K562 (cell line): ENCODE results near the gene GIGYF2. TPM values are rescaled to one million over a fixed set of nuclear protein-coding genes. Genes with fewer than 3 reads are reported as not detected.

ENCODE experiments used
- ATAC-seq: fragments of 200-7000 bp; cut with Tn5 transposase; 3 replicates; pipeline ENCODE4 v1.9.1; 2020; ENCODE audit warnings: moderate library complexity
- BruUV-seq: library from RNA; stranded (reverse); fragments of 400-500 nt; replicated peaks from 2 replicates; lab custom pipeline; 2021; lab: Mats Ljungman, UMichigan
- CTCF ChIA-PET: fragments of 300-600 bp; formaldehyde crosslinking; extraction: SDS; loops from one replicate; lab custom pipeline; 2021; ENCODE audit warnings: low intra/inter-chr PET ratio; lab: Yijun Ruan, JAX
- POLR2A ChIA-PET: fragments of 300-600, 350-650 bp; sonication (Branson Sonifier 250); formaldehyde crosslinking; extraction: SDS; loops from one replicate; lab custom pipeline; 2021; ENCODE audit warnings: antibody characterized with exemption, inconsistent platforms; lab: Yijun Ruan, JAX
- DNase-seq, 4 experiments: peaks; one replicate each; pipeline versions ENCODE4 v3.0.0 to v3.0.0-alpha.2; 2011 to 2018; ENCODE audit warnings: low spot score in 3 of 4, mixed read lengths in 3 of 4; ENCODE audit errors: extremely low read depth in 1 of 4
- FAIRE-seq: peaks from 2 replicates; lab custom pipeline; 2011; peaks lifted over from hg19 to GRCh38; lab: Jason Lieb, UNC
- H2AFZ ChIP-seq: 2 replicates; pipeline ENCODE4 v1.6.0; 2011; ENCODE audit warnings: low read depth, low read length, control low read depth, inconsistent platforms
- H3K27ac ChIP-seq: fragments of 200-600 bp; 3 replicates; pipeline ENCODE4 v1.8.0; 2011; ENCODE audit warnings: low read depth, mild to moderate bottlenecking, control low read depth, inconsistent platforms, low read length, moderate library complexity, mixed read lengths; ENCODE audit errors: extremely low read depth
- H3K27me3 ChIP-seq, 2 experiments: fragments of 300-600 bp in 1 of 2; 2 replicates in 1 of 2; 3 replicates in 1 of 2; pipeline versions ENCODE4 v1.6.0 to v1.8.0; 2011; ENCODE audit warnings: inconsistent platforms in 2 of 2, low read length in 2 of 2, mild to moderate bottlenecking in 1 of 2, mixed read lengths in 1 of 2, moderate library complexity in 1 of 2; ENCODE audit not compliant: control insufficient read depth in 2 of 2, insufficient read depth in 2 of 2
- H3K36me3 ChIP-seq: fragments of 300-600 bp; 3 replicates; pipeline ENCODE4 v1.8.0; 2011; ENCODE audit warnings: mild to moderate bottlenecking, low read length, inconsistent platforms; ENCODE audit not compliant: control insufficient read depth, insufficient read depth
- H3K4me1 ChIP-seq, 2 experiments: fragments of 200-600 bp in 1 of 2; replicated peaks in 1 of 2; 2 replicates in 1 of 2; 3 replicates in 1 of 2; pipeline versions ENCODE4 v1.5.1 to v1.8.0; 2011; ENCODE audit warnings: inconsistent platforms in 2 of 2, low read length in 2 of 2, mild to moderate bottlenecking in 1 of 2, mixed read lengths in 1 of 2, moderate library complexity in 1 of 2; ENCODE audit not compliant: control insufficient read depth in 2 of 2, insufficient read depth in 2 of 2
- H3K4me2 ChIP-seq: 2 replicates; pipeline ENCODE4 v1.6.1; 2011; ENCODE audit warnings: low read length, control low read depth, inconsistent platforms, mixed read lengths; ENCODE audit not compliant: insufficient read depth
- H3K4me3 ChIP-seq: fragments of 200-600 bp; sonication (generic), shearing (Covaris generic); 2 replicates; pipeline ENCODE4 v1.5.1; 2016; ENCODE audit warnings: control low read depth, inconsistent platforms
- H3K79me2 ChIP-seq: fragments of 200-600 bp; 3 replicates; pipeline ENCODE4 v1.8.0; 2011; ENCODE audit warnings: low read length, inconsistent platforms; ENCODE audit not compliant: control insufficient read depth, insufficient read depth
- H3K9ac ChIP-seq, 2 experiments: 2 replicates each; pipeline versions ENCODE4 v1.6.0 to v1.6.1; 2011; ENCODE audit warnings: low read depth in 2 of 2, low read length in 2 of 2, control low read depth in 1 of 2, inconsistent platforms in 1 of 2, mild to moderate bottlenecking in 1 of 2, mixed read lengths in 1 of 2; ENCODE audit not compliant: insufficient read depth in 1 of 2
- H3K9me1 ChIP-seq: one replicate; pipeline ENCODE4 v1.6.0; 2011; ENCODE audit warnings: inconsistent platforms, mild to moderate bottlenecking, low read length, moderate library complexity; ENCODE audit not compliant: control insufficient read depth, insufficient read depth
- H3K9me3 ChIP-seq: replicated peaks from 2 replicates; pipeline ENCODE4 v1.5.1; 2011; ENCODE audit warnings: low read depth, low read length, inconsistent platforms; ENCODE audit not compliant: control insufficient read depth, insufficient read depth
- H4K20me1 ChIP-seq: replicated peaks from 2 replicates; pipeline ENCODE4 v1.6.1; 2011; ENCODE audit warnings: low read length, inconsistent platforms, mixed read lengths; ENCODE audit not compliant: control insufficient read depth, insufficient read depth
- GATAD2A ChIP-seq: fragments of 450-650 bp; IDR thresholded peaks from 2 replicates; pipeline ENCODE4 v1.6.1; 2017
- HNRNPL ChIP-seq: fragments of 200-400 bp; formaldehyde crosslinking; IDR thresholded peaks from 2 replicates; pipeline ENCODE4 v1.6.1; 2017; ENCODE audit warnings: low read depth, mild to moderate bottlenecking, low read length
- MAFG ChIP-seq: fragments of 450-650 bp; conservative IDR thresholded peaks from 2 replicates; pipeline ENCODE4 v1.6.1; 2016; ENCODE audit warnings: missing genetic modification characterization, missing compliant biosample characterization
- POLR2AphosphoS5 ChIP-seq: IDR thresholded peaks from 2 replicates; pipeline ENCODE4 v1.6.1; 2011; ENCODE audit warnings: mild to moderate bottlenecking, low read depth, low read length, moderate library complexity; ENCODE audit not compliant: control insufficient read depth, insufficient read depth
- RBM34 ChIP-seq: fragments of 200-400 bp; formaldehyde crosslinking; IDR thresholded peaks from 2 replicates; pipeline ENCODE4 v1.6.1; 2018; ENCODE audit warnings: low read length, borderline replicate concordance; ENCODE audit not compliant: insufficient read depth
- SIX5 ChIP-seq, 2 experiments: IDR thresholded peaks; 2 replicates each; pipeline ENCODE4 v1.6.1; 2011; ENCODE audit warnings: low read length in 2 of 2, borderline replicate concordance in 1 of 2, low read depth in 1 of 2, mild to moderate bottlenecking in 1 of 2, moderate library complexity in 1 of 2; ENCODE audit not compliant: insufficient read depth in 1 of 2
- TGIF2 ChIP-seq: sonication (generic); formaldehyde crosslinking; IDR thresholded peaks from 2 replicates; pipeline ENCODE4 v1.8.1; 2022; ENCODE audit warnings: mild to moderate bottlenecking, missing genetic modification reagents, moderate library complexity
- ZNF175 ChIP-seq: fragments of 200-800 bp; sonication (Bioruptor generic); IDR thresholded peaks from 2 replicates; pipeline ENCODE4 v1.6.1; 2016; ENCODE audit warnings: low read depth, mild to moderate bottlenecking, missing genetic modification characterization, missing compliant biosample characterization
- ZNF212 ChIP-seq: fragments of 450-650 bp; formaldehyde crosslinking; IDR thresholded peaks from 2 replicates; pipeline ENCODE4 v1.4.0; 2020; ENCODE audit warnings: mild to moderate bottlenecking
- ZNF41 ChIP-seq: fragments of 250-450 bp; sonication (Bioruptor Pico); conservative IDR thresholded peaks from 2 replicates; pipeline ENCODE4 v1.4.0; 2020; ENCODE audit warnings: mild to moderate bottlenecking
- ZNF644 ChIP-seq: fragments of 200-800 bp; sonication (Bioruptor generic); IDR thresholded peaks from 2 replicates; pipeline ENCODE4 v1.6.1; 2016; ENCODE audit warnings: low read depth, missing genetic modification characterization, missing compliant biosample characterization
- ZSCAN32 ChIP-seq: fragments of 450-650 bp; formaldehyde crosslinking; IDR thresholded peaks from 2 replicates; pipeline ENCODE4 v1.4.0; 2020; ENCODE audit warnings: mild to moderate bottlenecking, moderate library complexity
- WGBS: fragments of 100-300 bp; shearing (Covaris generic); methylation state at CpG from one replicate; pipeline ENCODE4 v1.1.6; 2016; ENCODE audit warnings: low coverage, mixed read lengths; ENCODE audit not compliant: insufficient coverage; ENCODE audit errors: missing lambda C conversion rate; 5-methylcytosine and 5-hydroxymethylcytosine counted together
- in situ Hi-C: fragments of 300-500 bp; cut with MboI; formaldehyde crosslinking; loops from 4 replicates; pipeline ENCODE4 v1.15.0; 2018; ENCODE audit warnings: inconsistent platforms, mixed read lengths
- intact Hi-C: fragments of 100-400 bp; cut with micrococcal nuclease; formaldehyde crosslinking; loops from 2 replicates; pipeline ENCODE4 v1.14.2; 2022
- polyA plus RNA-seq, 8 experiments: library from polyadenylated mRNA; depleted of rRNA in 4 of 8; stranded (reverse) in 5 of 8; unstranded in 3 of 8; fragments of >200 nt; fragmentation: Nextera tagmentation in 2 of 8; fragmentation: Illumina TruSeq in 1 of 8; extraction: Ambion mirVana in 2 of 8; extraction: Trizol in 1 of 8; gene quantifications; 2 replicates each; pipeline versions ENCODE4 v1.2.1 to v1.2.3, GENCODE V29; 2011 to 2014; ENCODE audit warnings: inconsistent platforms in 1 of 8, missing spikeins in 1 of 8
- total RNA-seq, 7 experiments: library from RNA; depleted of rRNA in 6 of 7; stranded (reverse); fragments of >200 nt in 6 of 7; fragmentation: Illumina TruSeq in 2 of 7; extraction: Trizol in 2 of 7; gene quantifications; 2 replicates each; pipeline versions ENCODE4 v1.2.1 to v1.2.3, GENCODE V29; 2011 to 2021; ENCODE audit warnings: low replicate concordance in 1 of 7
- TF ChIP-seq, protein P1 (sequence below), 3 experiments: fragments of 200-800 bp in 1 of 3; fragments of 250-450 bp in 1 of 3; fragments of 450-650 bp in 1 of 3; sonication (Bioruptor Pico) in 1 of 3; sonication (Bioruptor generic) in 1 of 3; formaldehyde crosslinking in 1 of 3; IDR thresholded peaks; 2 replicates each; pipeline versions ENCODE4 v1.6.1 to v1.8.0; 2016 to 2022; ENCODE audit warnings: mild to moderate bottlenecking in 2 of 3, missing genetic modification characterization in 2 of 3, missing compliant biosample characterization in 1 of 3, moderate library complexity in 1 of 3
- TF ChIP-seq, protein P2 (sequence below): sonication (generic); formaldehyde crosslinking; IDR thresholded peaks from 2 replicates; pipeline ENCODE4 v1.9.0; 2022; ENCODE audit warnings: mild to moderate bottlenecking, missing genetic modification reagents
- TF ChIP-seq, protein P3 (sequence below): IDR thresholded peaks from 2 replicates; pipeline ENCODE4 v1.6.1; 2016; ENCODE audit warnings: missing genetic modification characterization, missing compliant biosample characterization
- TF ChIP-seq, protein P4 (sequence below): fragments of 450-650 bp; formaldehyde crosslinking; IDR thresholded peaks from 2 replicates; pipeline ENCODE4 v1.4.0; 2022; ENCODE audit warnings: missing genetic modification characterization

GIGYF2 gene
- total and polyA plus RNA-seq, 9 of the 15 experiments (the other 6 are each of a cell fraction or from before 2014, with no cell fraction given): 12.7 to 52.7 (median 34.9) TPM

DNA sequence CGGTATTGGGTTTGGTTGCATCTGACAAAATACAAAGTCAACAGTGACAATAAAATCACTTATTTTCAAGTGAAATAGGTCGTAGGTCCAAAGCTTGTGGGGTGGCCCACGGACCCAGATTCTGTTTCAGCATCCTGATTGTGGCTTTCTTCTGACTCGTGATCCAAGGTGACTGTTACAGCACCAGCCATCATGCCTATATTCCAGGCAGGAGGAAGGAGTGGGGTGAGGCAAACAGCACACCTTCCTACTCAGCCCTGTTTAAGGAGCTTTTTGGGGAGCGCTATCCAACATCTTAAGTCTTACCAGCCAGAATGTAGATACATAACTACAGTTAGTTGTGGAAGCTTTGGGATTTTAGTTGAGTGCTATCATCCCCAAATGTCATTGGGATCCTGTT lies 164.2 kb downstream of the GIGYF2 start:
- ATAC-seq (no peak), FAIRE-seq (no peak), DNase-seq (no peak)
- H3K9me1 ChIP-seq: no peaks in the 10 kb centered on the region
- no peak overlapping the region for H3K4me2 ChIP-seq
- WGBS: 83% methylated on average over 4 of the region's 5 CpGs
- H4K20me1 ChIP-seq: no peaks in the 10 kb centered on the region
- no peaks in the 10 kb centered on the region for H3K79me2 ChIP-seq
- intact Hi-C loops: no loop called here
- no peaks in the 10 kb centered on the region for H3K4me1 ChIP-seq
- H3K9ac ChIP-seq: no peak overlapping the region
- H3K4me3 ChIP-seq: no peak overlapping the region
- no peaks in the 10 kb centered on the region for H3K27me3 ChIP-seq
- no peak overlapping the region for H2AFZ ChIP-seq
- in situ Hi-C loops: no loop called here
- CTCF ChIA-PET: no interaction called here
- no peaks in the 10 kb centered on the region for H3K9me3 ChIP-seq
- H3K27ac ChIP-seq: no peak overlapping the region
- POLR2A ChIA-PET: interaction anchor here (0.7 kb wide), 1 partner anchor 9 kb away, joined by 4 read pairs; no protein-coding TSS in a partner anchor
- BruUV-seq: no TSS peak
- peaks cover 35% of the 10 kb centered on the region; the same call in 2 of the 3 replicates for H3K36me3 ChIP-seq
- TF ChIP-seq ZSCAN32 (CRISPR knock-in tag) (no peak), SIX5 (IDR thresholded peaks at IDR 0.05; ENCODE audit: borderline replicate concordance in 1 of 2, insufficient read depth in 1 of 2, low read depth in 1 of 2, low read length in 2 of 2) (no peak), ZNF212 (CRISPR knock-in tag) (no peak), ZNF41 (CRISPR knock-in tag) (no peak), RBM34 (no peak), POLR2AphosphoS5 (no peak), ZNF644 (no peak), MAFG (tag) (no peak), ZNF175 (CRISPR knock-in tag) (no peak), GATAD2A (no peak), TGIF2 (CRISPR knock-in tag) (no peak), HNRNPL (no peak)
- TF ChIP-seq, protein P1, sequence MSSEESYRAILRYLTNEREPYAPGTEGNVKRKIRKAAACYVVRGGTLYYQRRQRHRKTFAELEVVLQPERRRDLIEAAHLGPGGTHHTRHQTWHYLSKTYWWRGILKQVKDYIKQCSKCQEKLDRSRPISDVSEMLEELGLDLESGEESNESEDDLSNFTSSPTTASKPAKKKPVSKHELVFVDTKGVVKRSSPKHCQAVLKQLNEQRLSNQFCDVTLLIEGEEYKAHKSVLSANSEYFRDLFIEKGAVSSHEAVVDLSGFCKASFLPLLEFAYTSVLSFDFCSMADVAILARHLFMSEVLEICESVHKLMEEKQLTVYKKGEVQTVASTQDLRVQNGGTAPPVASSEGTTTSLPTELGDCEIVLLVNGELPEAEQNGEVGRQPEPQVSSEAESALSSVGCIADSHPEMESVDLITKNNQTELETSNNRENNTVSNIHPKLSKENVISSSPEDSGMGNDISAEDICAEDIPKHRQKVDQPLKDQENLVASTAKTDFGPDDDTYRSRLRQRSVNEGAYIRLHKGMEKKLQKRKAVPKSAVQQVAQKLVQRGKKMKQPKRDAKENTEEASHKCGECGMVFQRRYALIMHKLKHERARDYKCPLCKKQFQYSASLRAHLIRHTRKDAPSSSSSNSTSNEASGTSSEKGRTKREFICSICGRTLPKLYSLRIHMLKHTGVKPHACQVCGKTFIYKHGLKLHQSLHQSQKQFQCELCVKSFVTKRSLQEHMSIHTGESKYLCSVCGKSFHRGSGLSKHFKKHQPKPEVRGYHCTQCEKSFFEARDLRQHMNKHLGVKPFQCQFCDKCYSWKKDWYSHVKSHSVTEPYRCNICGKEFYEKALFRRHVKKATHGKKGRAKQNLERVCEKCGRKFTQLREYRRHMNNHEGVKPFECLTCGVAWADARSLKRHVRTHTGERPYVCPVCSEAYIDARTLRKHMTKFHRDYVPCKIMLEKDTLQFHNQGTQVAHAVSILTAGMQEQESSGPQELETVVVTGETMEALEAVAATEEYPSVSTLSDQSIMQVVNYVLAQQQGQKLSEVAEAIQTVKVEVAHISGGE (CRISPR knock-in tag; IDR thresholded peaks at IDR 0.05): no peak
- TF ChIP-seq, protein P2, sequence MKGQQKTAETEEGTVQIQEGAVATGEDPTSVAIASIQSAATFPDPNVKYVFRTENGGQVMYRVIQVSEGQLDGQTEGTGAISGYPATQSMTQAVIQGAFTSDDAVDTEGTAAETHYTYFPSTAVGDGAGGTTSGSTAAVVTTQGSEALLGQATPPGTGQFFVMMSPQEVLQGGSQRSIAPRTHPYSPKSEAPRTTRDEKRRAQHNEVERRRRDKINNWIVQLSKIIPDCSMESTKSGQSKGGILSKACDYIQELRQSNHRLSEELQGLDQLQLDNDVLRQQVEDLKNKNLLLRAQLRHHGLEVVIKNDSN (CRISPR knock-in tag): no peak
- TF ChIP-seq, protein P3, sequence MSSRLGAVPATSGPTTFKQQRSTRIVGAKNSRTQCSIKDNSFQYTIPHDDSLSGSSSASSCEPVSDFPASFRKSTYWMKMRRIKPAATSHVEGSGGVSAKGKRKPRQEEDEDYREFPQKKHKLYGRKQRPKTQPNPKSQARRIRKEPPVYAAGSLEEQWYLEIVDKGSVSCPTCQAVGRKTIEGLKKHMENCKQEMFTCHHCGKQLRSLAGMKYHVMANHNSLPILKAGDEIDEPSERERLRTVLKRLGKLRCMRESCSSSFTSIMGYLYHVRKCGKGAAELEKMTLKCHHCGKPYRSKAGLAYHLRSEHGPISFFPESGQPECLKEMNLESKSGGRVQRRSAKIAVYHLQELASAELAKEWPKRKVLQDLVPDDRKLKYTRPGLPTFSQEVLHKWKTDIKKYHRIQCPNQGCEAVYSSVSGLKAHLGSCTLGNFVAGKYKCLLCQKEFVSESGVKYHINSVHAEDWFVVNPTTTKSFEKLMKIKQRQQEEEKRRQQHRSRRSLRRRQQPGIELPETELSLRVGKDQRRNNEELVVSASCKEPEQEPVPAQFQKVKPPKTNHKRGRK (tag): no peak
- TF ChIP-seq, protein P4, sequence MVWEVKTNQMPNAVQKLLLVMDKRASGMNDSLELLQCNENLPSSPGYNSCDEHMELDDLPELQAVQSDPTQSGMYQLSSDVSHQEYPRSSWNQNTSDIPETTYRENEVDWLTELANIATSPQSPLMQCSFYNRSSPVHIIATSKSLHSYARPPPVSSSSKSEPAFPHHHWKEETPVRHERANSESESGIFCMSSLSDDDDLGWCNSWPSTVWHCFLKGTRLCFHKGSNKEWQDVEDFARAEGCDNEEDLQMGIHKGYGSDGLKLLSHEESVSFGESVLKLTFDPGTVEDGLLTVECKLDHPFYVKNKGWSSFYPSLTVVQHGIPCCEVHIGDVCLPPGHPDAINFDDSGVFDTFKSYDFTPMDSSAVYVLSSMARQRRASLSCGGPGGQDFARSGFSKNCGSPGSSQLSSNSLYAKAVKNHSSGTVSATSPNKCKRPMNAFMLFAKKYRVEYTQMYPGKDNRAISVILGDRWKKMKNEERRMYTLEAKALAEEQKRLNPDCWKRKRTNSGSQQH (CRISPR knock-in tag): no peak
